ENCODE results near the gene MELTF. TPM values are rescaled to one million over a fixed set of nuclear protein-coding genes. Genes with fewer than 3 reads are reported as not detected.

MELTF gene
- polyA plus RNA-seq, result 0.22 TPM in 1 of 2 replicates, not detected in the other

GRCh38 chr3:197029511-197030167, at the start of gene MELTF:
TSS of gene MELTF (minus strand) at chr3:197029817. CDS start at chr3:197029702, 115 bp downstream.

GRCh38 chr3:196968233-196969133, 61.1 kb downstream of the MELTF start, which contains the start of gene PIGZ:
TSS of gene PIGZ (minus strand) at chr3:196968833. CDS start at chr3:196952031, 16,802 bp downstream.

Other genes with a start within 250 kb of the MELTF start
- 11.7 and 22.0 TPM in 2 replicates for gene SENP5, start 161.9 kb downstream of the MELTF start, polyA plus RNA-seq
- gene NCBP2, start 87.3 kb downstream of the MELTF start, polyA plus RNA-seq, result 42.3 and 44.1 TPM in 2 replicates
- gene PIGZ, start 61.0 kb downstream of the MELTF start, polyA plus RNA-seq, result 1.4 and 1.7 TPM in 2 replicates